ENCODE data around the gene NAGK. TPM values are rescaled to one million over a fixed set of nuclear protein-coding genes. Genes with fewer than 3 reads are reported as not detected.
A peak's percentile ranks its signal among the peaks of the same experiment; 100 is the strongest.
"Not testable (repeated sequence)": the region's sequence is repeated elsewhere in the genome, so short reads cannot be mapped to it uniquely, and the experiment has no call there.

NAGK gene
- total RNA-seq, 3 donors from 2014 or later, result 83.5 to 85.6 (median 84.0) TPM

- no peaks in the 10 kb centered on the region for H3K9me3 Mint-ChIP-seq
- H3K4me3 Mint-ChIP-seq, result no peak overlapping the region
- H3K36me3 Mint-ChIP-seq (ENCODE audit: insufficient read depth), result peaks cover 10% of the 10 kb centered on the region
- peaks cover 17% of the 10 kb centered on the region for H3K4me1 Mint-ChIP-seq (ENCODE audit: low read depth)
- ATAC-seq (peak; percentile 94 to 96), DNase-seq (no peak)
- H3K27me3 Mint-ChIP-seq (ENCODE audit: low read depth), result peaks cover 10% of the 10 kb centered on the region
Measured at GRCh38 chr2:71082402-71083252, 14.2 kb downstream of the NAGK start.

- not testable (repeated sequence) for H3K9me3 Mint-ChIP-seq; DNase-seq; ATAC-seq; H3K4me3 Mint-ChIP-seq; H3K36me3 Mint-ChIP-seq (ENCODE audit: insufficient read depth)
- Mint-ChIP-seq H3K4me1 (ENCODE audit: low read depth) (peaks cover 17% of the 10 kb centered on the region), H3K27me3 (ENCODE audit: low read depth) (peaks cover 12% of the 10 kb centered on the region)
Measured at GRCh38 chr2:71083297-71083696, 14.8 kb downstream of the NAGK start.

- not testable (repeated sequence) for H3K9me3 Mint-ChIP-seq; ATAC-seq; H3K36me3 Mint-ChIP-seq (ENCODE audit: insufficient read depth); DNase-seq
- Mint-ChIP-seq H3K4me1 (ENCODE audit: low read depth) (peaks cover 17% of the 10 kb centered on the region), H3K4me3 (peak overlapping the region; percentile 47), H3K27me3 (ENCODE audit: low read depth) (peaks cover 12% of the 10 kb centered on the region)
Measured at GRCh38 chr2:71083752-71084312, 15.4 kb downstream of the NAGK start.

- not testable (repeated sequence) for ATAC-seq; H3K4me3 Mint-ChIP-seq; DNase-seq; H3K9me3 Mint-ChIP-seq; H3K36me3 Mint-ChIP-seq (ENCODE audit: insufficient read depth)
- Mint-ChIP-seq H3K4me1 (ENCODE audit: low read depth) (peaks cover 17% of the 10 kb centered on the region), H3K27me3 (ENCODE audit: low read depth) (peaks cover 20% of the 10 kb centered on the region)
Measured at GRCh38 chr2:71085325-71086003, 17.0 kb downstream of the NAGK start.

GRCh38 chr2:71089475-71089874 lies 21.0 kb downstream of the NAGK start:
- not testable (repeated sequence) for DNase-seq; H3K9me3 Mint-ChIP-seq; ATAC-seq; H3K4me1 Mint-ChIP-seq (ENCODE audit: low read depth); H3K36me3 Mint-ChIP-seq (ENCODE audit: insufficient read depth); H3K4me3 Mint-ChIP-seq
- H3K27me3 Mint-ChIP-seq (ENCODE audit: low read depth), result peaks cover 18% of the 10 kb centered on the region

- H3K36me3 Mint-ChIP-seq (ENCODE audit: insufficient read depth); ATAC-seq; H3K4me1 Mint-ChIP-seq (ENCODE audit: low read depth); H3K4me3 Mint-ChIP-seq; H3K9me3 Mint-ChIP-seq; DNase-seq: not testable (repeated sequence)
- H3K27me3 Mint-ChIP-seq (ENCODE audit: low read depth), result peaks cover 15% of the 10 kb centered on the region
Measured at GRCh38 chr2:71091808-71092207, 23.4 kb downstream of the NAGK start.

- not testable (repeated sequence) for H3K4me1 Mint-ChIP-seq (ENCODE audit: low read depth); H3K4me3 Mint-ChIP-seq; H3K9me3 Mint-ChIP-seq; ATAC-seq; H3K36me3 Mint-ChIP-seq (ENCODE audit: insufficient read depth); DNase-seq; H3K27me3 Mint-ChIP-seq (ENCODE audit: low read depth)
Measured at GRCh38 chr2:71092491-71093260, 24.2 kb downstream of the NAGK start.

- ATAC-seq, result peak; percentile 52 to 57
- Mint-ChIP-seq H3K4me3 (no peak overlapping the region), H3K27me3 (ENCODE audit: low read depth) (no peaks in the 10 kb centered on the region), H3K9me3 (peaks cover 2% of the 10 kb centered on the region), H3K4me1 (ENCODE audit: low read depth) (no peaks in the 10 kb centered on the region), H3K36me3 (ENCODE audit: insufficient read depth) (no peaks in the 10 kb centered on the region)
- peak; percentile 31 for DNase-seq
Measured at GRCh38 chr2:71100195-71100964, 31.9 kb downstream of the NAGK start.

- Mint-ChIP-seq H3K4me3 (no peak overlapping the region), H3K36me3 (ENCODE audit: insufficient read depth) (no peaks in the 10 kb centered on the region), H3K9me3 (peaks cover 4% of the 10 kb centered on the region), H3K4me1 (ENCODE audit: low read depth) (no peaks in the 10 kb centered on the region), H3K27me3 (ENCODE audit: low read depth) (no peaks in the 10 kb centered on the region)
- ATAC-seq (no peak), DNase-seq (no peak)
Measured at GRCh38 chr2:71101656-71102055, 33.2 kb downstream of the NAGK start.

- DNase-seq, result no peak
- Mint-ChIP-seq H3K36me3 (ENCODE audit: insufficient read depth) (no peaks in the 10 kb centered on the region), H3K27me3 (ENCODE audit: low read depth) (no peaks in the 10 kb centered on the region), H3K9me3 (peaks cover 4% of the 10 kb centered on the region), H3K4me1 (ENCODE audit: low read depth) (no peaks in the 10 kb centered on the region), H3K4me3 (no peak overlapping the region)
- no peak for ATAC-seq
Measured at GRCh38 chr2:71102981-71103681, 34.7 kb downstream of the NAGK start.

GRCh38 chr2:71103809-71104208 lies 35.4 kb downstream of the NAGK start:
- ATAC-seq (no peak), DNase-seq (no peak)
- H3K4me3 Mint-ChIP-seq, result no peak overlapping the region
- H3K9me3 Mint-ChIP-seq, result peaks cover 4% of the 10 kb centered on the region
- peaks cover under 1% of the 10 kb centered on the region for H3K36me3 Mint-ChIP-seq (ENCODE audit: insufficient read depth)
- no peaks in the 10 kb centered on the region for H3K27me3 Mint-ChIP-seq (ENCODE audit: low read depth)
- H3K4me1 Mint-ChIP-seq (ENCODE audit: low read depth), result no peaks in the 10 kb centered on the region

- not testable (repeated sequence) for H3K4me1 Mint-ChIP-seq (ENCODE audit: low read depth); H3K4me3 Mint-ChIP-seq; ATAC-seq; H3K27me3 Mint-ChIP-seq (ENCODE audit: low read depth); H3K9me3 Mint-ChIP-seq; H3K36me3 Mint-ChIP-seq (ENCODE audit: insufficient read depth); DNase-seq
Measured at GRCh38 chr2:71106463-71106862, 38.0 kb downstream of the NAGK start.

GRCh38 chr2:71108091-71108490 lies 39.6 kb downstream of the NAGK start:
- no peak for DNase-seq
- ATAC-seq, result no peak
- H3K36me3 Mint-ChIP-seq (ENCODE audit: insufficient read depth), result peaks cover 8% of the 10 kb centered on the region
- H3K4me3 Mint-ChIP-seq, result no peak overlapping the region
- peaks cover 2% of the 10 kb centered on the region for H3K4me1 Mint-ChIP-seq (ENCODE audit: low read depth)
- peaks cover 4% of the 10 kb centered on the region for H3K9me3 Mint-ChIP-seq
- H3K27me3 Mint-ChIP-seq (ENCODE audit: low read depth), result no peaks in the 10 kb centered on the region

All from activated T-cell treated with anti-CD3 and anti-CD28 coated beads, Interleukin-2, amount 50 U/mL, for 4 hours (primary cell).